Peyer's patch (tissue), 4 donors: ENCODE results near the gene TRMT2A.

Experiments
- POLR2A ChIP-seq, 2 donors: fragments of 450-650 bp; IDR thresholded peaks; one replicate each; pipeline ENCODE4 v1.5.1; 2017; ENCODE audit warnings: antibody characterized with exemption in 2 of 2, mild to moderate bottlenecking in 2 of 2, moderate library complexity in 2 of 2
- TF ChIP-seq, protein P1 (sequence below), 6 experiments: fragments of 450-650 bp in 4 of 6; fragments of 200-600 bp in 2 of 6; sonication (generic) in 1 of 6; IDR thresholded peaks; one replicate each; pipeline ENCODE4 v1.5.1; 2017 to 2019; ENCODE audit warnings: antibody characterized with exemption in 6 of 6, mild to moderate bottlenecking in 3 of 6, moderate library complexity in 1 of 6

DNA sequence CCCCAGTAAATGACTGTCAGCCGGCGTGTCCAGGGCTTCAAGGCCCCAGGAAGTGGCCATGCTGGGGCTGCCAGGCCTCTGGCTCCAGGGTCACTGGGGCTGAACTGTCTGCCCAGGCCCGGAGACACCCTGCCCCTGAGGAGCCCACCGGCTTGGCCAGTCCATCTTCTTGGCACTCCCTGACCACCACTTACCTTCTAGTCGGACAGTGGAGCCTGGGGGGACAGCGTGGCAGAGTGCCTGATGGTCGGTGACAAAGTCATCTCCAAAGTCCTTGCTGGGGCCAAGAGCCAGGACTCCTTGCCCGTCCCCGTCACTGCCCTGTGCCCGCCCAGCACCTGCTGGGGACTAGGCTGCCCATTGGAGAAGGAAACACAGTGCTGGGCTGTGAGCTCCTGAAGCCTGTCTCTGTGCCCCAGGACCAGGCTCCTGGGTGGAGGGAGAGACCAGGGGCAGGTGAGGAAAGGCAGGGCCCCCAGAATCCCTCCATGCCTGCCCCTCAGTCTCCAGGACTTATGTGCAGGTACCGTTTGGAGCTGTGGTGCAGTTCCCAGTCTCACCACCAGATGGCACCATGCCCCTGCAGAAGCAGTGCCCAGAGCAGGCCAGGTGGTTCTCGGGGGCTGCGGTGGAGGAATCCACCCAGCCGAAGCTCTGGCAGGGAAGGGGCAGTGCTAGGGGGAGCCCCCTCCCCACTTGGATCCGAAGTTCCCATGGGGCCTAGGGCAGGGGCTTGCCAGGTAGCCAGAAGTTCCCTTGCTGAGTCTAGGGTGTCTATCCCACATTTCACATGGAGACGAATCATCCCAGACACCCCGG, 39.8 kb upstream of the TRMT2A start:
- TF ChIP-seq, protein P1, sequence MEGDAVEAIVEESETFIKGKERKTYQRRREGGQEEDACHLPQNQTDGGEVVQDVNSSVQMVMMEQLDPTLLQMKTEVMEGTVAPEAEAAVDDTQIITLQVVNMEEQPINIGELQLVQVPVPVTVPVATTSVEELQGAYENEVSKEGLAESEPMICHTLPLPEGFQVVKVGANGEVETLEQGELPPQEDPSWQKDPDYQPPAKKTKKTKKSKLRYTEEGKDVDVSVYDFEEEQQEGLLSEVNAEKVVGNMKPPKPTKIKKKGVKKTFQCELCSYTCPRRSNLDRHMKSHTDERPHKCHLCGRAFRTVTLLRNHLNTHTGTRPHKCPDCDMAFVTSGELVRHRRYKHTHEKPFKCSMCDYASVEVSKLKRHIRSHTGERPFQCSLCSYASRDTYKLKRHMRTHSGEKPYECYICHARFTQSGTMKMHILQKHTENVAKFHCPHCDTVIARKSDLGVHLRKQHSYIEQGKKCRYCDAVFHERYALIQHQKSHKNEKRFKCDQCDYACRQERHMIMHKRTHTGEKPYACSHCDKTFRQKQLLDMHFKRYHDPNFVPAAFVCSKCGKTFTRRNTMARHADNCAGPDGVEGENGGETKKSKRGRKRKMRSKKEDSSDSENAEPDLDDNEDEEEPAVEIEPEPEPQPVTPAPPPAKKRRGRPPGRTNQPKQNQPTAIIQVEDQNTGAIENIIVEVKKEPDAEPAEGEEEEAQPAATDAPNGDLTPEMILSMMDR (IDR thresholded peaks at IDR 0.05), result peak; percentile 96 to 100 (median 99)
- TF ChIP-seq POLR2A (IDR thresholded peaks at IDR 0.05), result peak in 1 of 2 donors; percentile 35
